GM21825 (cell line): Measurements from ENCODE around the gene LIMCH1.

Experiments used
- ATAC-seq: cut with Tn5 transposase; IDR thresholded peaks from one replicate; pipeline ENCODE4 v1.9.1; 2021; ENCODE audit warnings: mild to moderate bottlenecking, moderate library complexity; ENCODE audit not compliant: unreplicated experiment

Gene LIMCH1

GRCh38 chr4:41749631-41750039, 211.7 kb downstream of the LIMCH1 start:
- ATAC-seq = no peak
